Measurements from ENCODE around the gene ZNF117.
"Not testable (repeated sequence)": the region's sequence is repeated elsewhere in the genome, so short reads cannot be mapped to it uniquely, and the experiment has no call there.

Gene ZNF117

DNA sequence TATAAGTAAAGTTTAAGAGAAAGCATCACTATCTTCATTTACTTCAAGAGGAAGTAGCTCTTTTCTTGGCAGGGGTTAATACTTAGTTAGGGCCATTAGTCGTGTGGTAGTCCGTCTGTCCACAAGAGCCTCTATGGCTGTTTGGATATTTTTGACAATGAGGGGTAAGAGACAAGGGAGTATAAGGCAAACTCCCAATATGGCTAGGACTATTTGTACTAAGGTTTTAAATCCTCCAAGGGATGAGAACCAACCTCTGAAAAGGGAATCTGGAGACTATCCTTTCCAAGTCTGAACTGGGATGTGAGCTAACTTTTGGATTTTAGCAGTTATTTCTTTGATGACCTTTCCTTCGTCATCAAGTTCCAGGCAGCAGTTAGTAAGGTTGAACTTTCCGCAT lies at the start of gene ZNF117:
ZNF117 (minus strand) TSS at position 101 of the 400 bp plus-strand sequence.
- no peak for DNase-seq

DNA sequence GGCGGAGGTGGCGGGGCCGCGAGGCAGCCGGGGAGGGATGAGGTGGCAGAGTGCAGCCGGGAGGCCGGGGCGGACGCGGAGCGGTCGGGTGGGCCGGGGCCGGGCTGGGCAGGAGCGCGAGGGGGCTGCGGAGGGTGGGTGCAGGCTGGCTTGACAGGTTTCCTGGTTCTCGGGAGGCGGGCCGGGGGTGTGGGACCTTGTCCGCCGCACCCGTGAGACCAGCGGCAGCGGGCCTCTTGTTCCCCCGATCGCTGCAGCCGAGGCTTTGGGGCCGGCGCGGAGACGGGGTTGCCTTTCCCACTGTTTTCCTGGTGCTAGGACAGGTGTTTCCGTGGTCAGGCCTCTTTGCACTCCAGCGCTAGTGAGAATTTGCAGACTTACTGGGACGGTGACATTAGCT lies 47.9 kb upstream of the ZNF117 start:
- DNase-seq = not testable (repeated sequence)

DNA sequence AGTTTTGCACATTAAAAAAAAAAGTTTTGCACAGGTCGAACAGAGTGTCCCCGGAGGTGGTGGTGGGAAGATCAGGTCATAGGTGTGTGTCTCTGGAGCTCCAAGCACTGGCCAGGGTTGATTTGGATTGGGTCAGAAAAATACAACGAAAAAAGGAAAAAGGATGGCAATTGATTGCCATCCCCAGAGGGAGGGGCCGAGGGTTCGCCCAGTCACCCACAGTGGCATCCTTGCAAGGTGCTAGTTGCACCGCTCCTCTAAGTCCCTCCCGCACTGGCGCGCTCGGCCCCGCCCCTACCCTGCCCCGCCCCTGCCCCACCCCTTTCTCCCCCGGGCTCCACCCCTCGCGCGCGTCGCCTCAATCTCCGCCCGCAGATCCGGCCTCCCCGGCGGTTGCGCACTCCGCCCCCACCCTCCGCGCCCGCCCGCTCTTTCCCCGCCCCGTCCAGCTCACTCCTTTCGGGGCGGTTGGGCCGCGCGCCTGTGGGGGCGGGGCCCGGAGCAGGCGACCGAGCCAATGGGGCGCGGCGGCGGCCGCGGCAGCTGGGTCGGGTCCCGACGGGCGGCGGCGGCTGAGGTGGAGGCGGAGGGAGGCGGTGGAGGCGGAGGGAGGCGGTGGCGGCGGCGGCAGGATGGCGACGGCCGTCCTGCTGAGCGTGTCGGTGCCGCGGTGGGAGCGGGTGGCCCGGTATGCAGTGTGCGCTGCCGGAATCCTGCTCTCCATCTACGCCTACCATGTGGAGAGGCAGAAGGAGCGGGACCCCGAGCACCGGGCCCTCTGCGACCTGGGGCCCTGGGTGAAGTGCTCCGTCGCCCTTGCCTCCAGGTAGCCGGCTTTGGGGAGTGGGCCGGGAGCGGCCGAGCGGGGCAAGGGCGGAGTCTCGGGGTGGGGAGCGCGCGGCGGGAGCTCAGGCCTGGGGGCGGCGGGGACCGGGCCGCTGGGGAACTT lies 47.2 kb upstream of the ZNF117 start:
- peak; percentile 9 for DNase-seq

- peak; percentile 1 for DNase-seq
These were observed 45.7 kb upstream of the ZNF117 start for GRCh38 chr7:65036526-65036925.

DNA sequence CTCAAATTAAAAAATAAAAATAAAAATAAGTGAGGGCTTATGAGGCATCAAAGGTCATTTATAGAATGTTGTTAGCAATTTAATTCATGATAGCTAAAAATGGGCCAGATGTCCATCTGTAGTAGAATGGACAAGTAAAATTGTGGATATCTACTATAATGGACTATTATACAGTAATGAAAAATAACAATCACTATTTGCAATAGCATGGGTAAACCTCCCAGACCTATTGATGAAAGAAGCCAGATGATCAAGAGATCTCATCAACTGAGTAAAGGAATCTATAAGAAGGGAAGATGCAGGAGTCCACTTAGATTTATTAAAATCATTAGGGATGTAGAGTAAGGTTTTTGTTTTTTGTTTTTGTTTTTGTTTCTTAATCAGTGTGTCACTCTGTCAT lies 44.6 kb upstream of the ZNF117 start:
- DNase-seq = not testable (repeated sequence)

DNA sequence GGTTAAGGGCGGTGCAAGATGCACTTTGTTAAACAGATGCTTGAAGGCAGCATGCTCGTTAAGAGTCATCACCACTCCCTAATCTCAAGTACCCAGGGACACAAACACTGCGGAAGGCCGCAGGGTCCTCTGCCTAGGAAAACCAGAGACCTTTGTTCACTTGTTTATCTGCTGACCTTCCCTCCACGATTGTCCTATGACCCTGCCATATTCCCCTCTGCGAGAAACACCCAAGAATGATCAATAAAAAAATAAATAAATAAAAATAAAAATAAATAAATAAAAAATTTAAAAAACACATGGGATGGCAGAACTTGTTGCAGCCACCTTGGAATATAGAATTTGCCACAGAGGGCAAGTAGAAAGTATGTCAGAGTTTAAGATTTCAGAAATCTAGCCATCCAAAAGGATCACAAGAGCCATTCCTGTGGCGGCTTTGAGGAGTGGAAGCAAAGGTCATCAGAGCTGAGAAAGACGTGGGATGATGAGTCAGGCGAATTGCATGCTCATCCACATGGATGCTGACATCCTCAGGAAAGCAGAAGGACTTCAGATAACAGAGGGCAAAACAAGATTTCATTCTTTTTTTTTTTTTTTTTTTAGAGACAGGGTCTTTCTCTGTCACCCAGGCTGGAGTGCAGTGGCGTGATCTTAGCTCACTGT lies 43.4 kb upstream of the ZNF117 start:
- not testable (repeated sequence) for DNase-seq

- not testable (repeated sequence) for DNase-seq
These were observed 42.6 kb upstream of the ZNF117 start for GRCh38 chr7:65033391-65033790.

DNA sequence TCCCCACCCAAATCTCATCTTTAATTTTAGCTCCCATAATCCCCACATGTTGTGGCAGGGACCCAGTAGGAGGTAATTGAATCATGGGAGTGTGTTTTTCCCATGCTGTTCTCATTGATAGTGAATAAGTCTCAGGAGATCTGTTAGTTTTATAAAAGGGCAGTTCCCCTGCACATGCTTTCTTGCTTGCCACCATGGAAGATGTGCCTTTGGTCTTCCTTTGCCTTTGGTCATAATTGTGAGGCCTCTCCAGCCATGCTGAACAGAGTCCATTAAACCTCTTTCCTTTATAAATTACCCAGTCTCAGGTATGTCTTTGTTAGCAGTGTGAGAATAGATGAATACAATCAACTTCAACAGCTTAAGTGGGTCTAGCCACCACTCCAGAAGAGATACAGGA lies 34.2 kb upstream of the ZNF117 start:
- not testable (repeated sequence) for DNase-seq

- DNase-seq = not testable (repeated sequence)
These were observed 30.1 kb upstream of the ZNF117 start for GRCh38 chr7:65020978-65021377.

- DNase-seq = not testable (repeated sequence)
These were observed 19.0 kb upstream of the ZNF117 start for GRCh38 chr7:65009881-65010280.

DNA sequence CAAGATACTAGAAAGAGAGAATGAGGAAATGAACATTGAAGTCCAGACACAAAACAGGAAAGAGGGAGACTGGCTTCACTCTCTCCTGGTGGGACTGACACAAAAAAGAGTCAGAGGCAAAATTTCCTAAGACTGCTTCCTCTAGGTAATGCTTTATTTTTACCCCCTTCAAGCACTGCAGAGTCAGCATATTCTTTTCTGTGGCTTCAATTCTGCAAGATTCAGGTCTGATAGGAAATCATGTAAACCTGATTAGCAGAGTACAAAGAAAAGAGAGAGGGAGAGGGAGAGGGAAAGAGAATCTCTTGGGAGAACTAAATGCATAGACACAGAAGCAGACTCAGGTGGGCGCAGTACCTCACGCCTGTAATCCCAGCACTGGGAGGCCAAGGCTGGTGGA lies 18.6 kb upstream of the ZNF117 start:
- DNase-seq = not testable (repeated sequence)

DNA sequence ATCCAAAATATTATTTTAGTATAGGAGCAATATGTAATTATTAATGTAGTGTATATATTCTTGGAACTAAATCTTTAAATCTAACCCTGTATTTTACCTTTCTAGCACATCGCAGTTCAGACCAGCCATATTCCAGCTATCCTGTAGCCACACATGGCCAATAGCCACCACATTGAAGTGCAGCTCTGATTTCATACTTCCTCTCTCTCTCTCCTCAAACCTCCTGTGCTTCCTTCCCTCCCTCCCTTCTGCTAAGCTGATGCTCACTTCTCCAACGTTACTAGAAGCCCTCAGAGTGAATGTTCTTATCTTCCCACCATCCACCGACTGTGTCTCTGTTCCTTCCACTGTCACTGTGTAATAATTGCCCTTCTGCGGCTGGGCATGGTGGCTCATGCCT lies 16.2 kb upstream of the ZNF117 start:
- not testable (repeated sequence) for DNase-seq

- peak; percentile 81 for DNase-seq
These were observed 15.5 kb upstream of the ZNF117 start, which contains the start of gene ERV3-1 for GRCh38 chr7:65006094-65006992. ERV3-1 (minus strand) TSS chr7:65006687; CDS start chr7:64993026, 13,661 bp downstream.

GRCh38 chr7:65004575-65004974 lies 13.7 kb upstream of the ZNF117 start:
- DNase-seq = no peak

DNA sequence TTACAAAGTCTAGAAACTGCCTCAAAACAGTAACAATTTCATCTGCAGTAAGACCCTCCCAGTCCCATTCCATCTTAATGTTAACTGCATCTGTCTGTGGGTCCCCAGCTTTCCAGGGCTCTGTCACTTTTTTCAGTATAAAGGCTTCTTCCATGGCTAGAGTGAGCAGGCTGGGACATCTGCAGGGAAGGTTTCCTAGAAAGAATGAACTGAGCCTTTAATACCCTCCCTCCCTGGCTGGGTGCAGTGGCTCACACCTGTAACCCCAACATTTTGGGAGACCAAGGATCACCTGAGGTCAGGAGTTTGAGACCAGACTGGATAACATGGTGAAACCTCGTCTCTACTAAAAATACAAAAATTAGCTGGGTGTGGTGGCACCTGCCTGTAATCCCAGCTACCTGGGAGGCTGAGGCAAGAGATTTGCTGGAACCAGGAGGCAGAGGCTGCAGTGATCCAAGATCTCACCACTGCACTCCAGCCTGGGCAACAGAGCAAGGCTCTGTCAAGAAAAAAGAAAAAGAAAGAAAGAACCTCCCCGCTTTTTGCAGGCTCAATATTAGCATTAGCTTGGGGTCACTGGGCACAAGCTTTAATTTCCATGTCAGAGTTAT lies 12.2 kb upstream of the ZNF117 start:
- DNase-seq = no peak

GRCh38 chr7:65001291-65001814 lies 10.5 kb upstream of the ZNF117 start:
- no peak for DNase-seq

DNA sequence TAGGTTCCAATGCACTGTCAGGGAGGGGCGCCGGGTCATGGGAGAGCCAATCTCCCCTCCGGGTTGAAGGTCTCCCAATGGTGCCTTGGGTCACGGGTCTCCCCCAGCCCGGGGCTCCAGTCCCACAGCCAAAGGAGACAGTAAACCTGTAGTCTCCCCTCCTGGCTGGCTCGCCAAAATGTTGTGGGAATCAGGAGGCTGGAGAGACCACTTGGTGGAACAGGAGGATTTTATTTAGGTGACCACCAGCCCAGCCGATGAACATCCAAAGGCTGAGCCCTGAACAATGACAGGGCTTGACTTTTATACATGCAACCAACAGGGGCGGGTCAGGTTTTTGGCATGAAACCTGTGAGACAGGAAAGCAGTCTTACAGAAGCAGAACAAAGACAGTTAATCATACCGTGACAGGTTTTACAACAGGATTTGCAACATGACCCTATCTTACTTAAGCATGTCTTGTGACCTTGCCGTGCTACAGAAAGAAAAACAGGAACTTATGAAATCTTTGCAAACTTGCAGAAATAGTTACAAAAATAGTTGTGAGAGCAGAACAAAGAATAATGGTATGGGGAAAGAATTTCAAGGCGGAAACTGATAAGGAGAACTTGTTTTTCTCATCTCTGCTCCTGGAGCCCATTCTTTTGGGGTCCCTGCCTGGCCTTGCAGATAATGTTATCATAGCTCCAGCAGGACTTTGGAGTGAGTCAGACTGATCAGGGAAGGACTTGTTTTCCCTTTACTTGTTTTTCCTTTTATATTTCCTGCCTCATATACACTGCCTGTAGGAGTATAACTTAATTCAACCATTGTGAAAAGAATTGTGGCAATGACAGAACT lies 8.5 kb upstream of the ZNF117 start:
- peak; percentile 94 for DNase-seq

DNA sequence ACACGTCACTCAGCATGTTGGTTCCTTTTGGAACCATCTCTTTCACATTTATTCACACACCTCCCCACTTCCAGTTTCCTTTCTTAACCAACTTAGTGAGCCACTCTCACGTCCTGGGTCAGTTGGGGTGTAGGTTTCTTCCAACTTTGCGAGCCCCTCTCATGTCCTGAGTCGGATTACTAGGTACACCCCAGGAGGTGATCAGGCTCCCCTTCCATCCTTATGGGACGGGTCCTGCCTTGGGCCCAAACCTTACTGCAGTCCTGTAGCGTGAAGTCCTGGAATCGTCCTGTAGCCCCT lies 8.0 kb upstream of the ZNF117 start:
- DNase-seq = no peak

GRCh38 chr7:64997927-64998391 lies 7.1 kb upstream of the ZNF117 start:
- no peak for DNase-seq

DNA sequence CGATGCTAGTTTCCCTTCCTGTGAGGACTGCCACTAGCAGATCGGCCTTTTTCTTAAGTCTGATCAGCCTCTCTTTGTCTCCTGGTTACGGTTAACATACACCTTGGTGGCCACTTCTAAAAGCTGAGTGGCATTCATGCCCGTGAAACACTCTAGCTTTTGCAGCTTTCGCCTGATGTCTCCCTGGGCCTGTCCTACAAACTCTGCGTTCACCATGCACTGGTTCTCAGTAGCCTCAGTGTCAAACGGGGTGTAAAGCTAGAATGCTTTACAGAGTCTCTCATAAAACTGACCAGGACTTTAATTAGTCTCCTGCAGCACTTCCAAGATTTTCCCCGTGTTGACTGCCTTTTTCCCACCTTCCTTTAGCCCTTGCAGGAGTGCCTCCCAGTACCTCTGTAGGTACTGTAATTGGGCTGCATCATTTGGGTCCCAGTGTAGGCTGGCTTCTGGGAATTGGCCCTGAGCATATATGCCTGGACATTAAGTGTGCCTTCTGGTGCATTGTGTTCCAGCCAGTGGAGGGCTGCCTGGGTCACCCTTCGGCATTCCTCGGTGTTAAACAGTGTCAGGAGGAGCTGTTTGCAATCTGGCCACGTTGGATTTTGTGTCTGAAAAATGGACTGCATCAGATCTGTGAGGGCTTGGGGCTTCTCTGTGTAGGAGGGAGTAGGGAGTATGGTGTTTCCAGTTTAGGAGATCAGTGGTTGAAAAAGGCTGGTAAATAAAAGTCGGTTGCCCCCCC lies 6.5 kb upstream of the ZNF117 start:
- DNase-seq = no peak

All from SIG-M5 (cell line).